Retinal pigment epithelial cell (primary cell): ENCODE data around the gene PIF1.

ENCODE experiments used
- DNase-seq: peaks from one replicate; pipeline ENCODE4 v3.0.0-alpha.2; 2010; ENCODE audit warnings: low read depth
- H3K4me3 ChIP-seq: 2 replicates; pipeline ENCODE4 v1.5.1; 2011; ENCODE audit warnings: mild to moderate bottlenecking, low read length, control low read depth, moderate library complexity
- CTCF ChIP-seq: conservative IDR thresholded peaks from 2 replicates; pipeline ENCODE4 v1.5.1; 2011; ENCODE audit warnings: low read depth, low read length, control low read depth, inconsistent platforms

The PIF1 gene

GRCh38 chr15:64766058-64766457, 59.4 kb downstream of the PIF1 start:
- TF ChIP-seq CTCF = no peak
- DNase-seq = no peak
- no peak overlapping the region for H3K4me3 ChIP-seq
